Ishikawa (cell line): Measurements from ENCODE around the gene MYL4.

ENCODE experiments used
- CEBPB ChIP-seq: IDR thresholded peaks from 2 replicates; pipeline ENCODE4 v1.6.1; 2012
- CREB1 ChIP-seq: IDR thresholded peaks from 2 replicates; pipeline ENCODE4 v1.6.1; 2012; ENCODE audit warnings: low read depth
- EGR1 ChIP-seq: IDR thresholded peaks from 2 replicates; pipeline ENCODE4 v1.6.1; 2012
- EP300 ChIP-seq: IDR thresholded peaks from 2 replicates; pipeline ENCODE4 v1.6.1; 2012; ENCODE audit warnings: borderline replicate concordance
- FOXM1 ChIP-seq: IDR thresholded peaks from 2 replicates; pipeline ENCODE4 v1.6.1; 2012; ENCODE audit warnings: low read depth, borderline replicate concordance
- MAX ChIP-seq: IDR thresholded peaks from 2 replicates; pipeline ENCODE4 v1.6.1; 2012
- NFIC ChIP-seq: IDR thresholded peaks from 2 replicates; pipeline ENCODE4 v1.6.1; 2012
- RAD21 ChIP-seq: IDR thresholded peaks from 2 replicates; pipeline ENCODE4 v1.6.1; 2012; ENCODE audit warnings: low read depth
- REST ChIP-seq: IDR thresholded peaks from 2 replicates; pipeline ENCODE4 v1.6.1; 2012; ENCODE audit warnings: low read depth, mild to moderate bottlenecking
- TAF1 ChIP-seq: IDR thresholded peaks from 2 replicates; pipeline ENCODE4 v1.6.1; 2012; ENCODE audit warnings: low read depth, mild to moderate bottlenecking
- TCF12 ChIP-seq: IDR thresholded peaks from 2 replicates; pipeline ENCODE4 v1.6.1; 2012; ENCODE audit warnings: low read depth
- TEAD4 ChIP-seq: IDR thresholded peaks from 2 replicates; pipeline ENCODE4 v1.6.1; 2012
- USF1 ChIP-seq: IDR thresholded peaks from 2 replicates; pipeline ENCODE4 v1.6.1; 2012
- YY1 ChIP-seq: IDR thresholded peaks from 2 replicates; pipeline ENCODE4 v1.6.1; 2012; ENCODE audit warnings: low read depth
- ZBTB7A ChIP-seq: IDR thresholded peaks from 2 replicates; pipeline ENCODE4 v1.6.1; 2012; ENCODE audit warnings: low read depth

The MYL4 gene

GRCh38 chr17:47208744-47209488 lies at the start of gene MYL4:
Gene MYL4 (plus strand): TSS chr17:47209348. CDS start chr17:47209423, 75 bp downstream.
- TF ChIP-seq NFIC: no peak
- no peak for TF ChIP-seq USF1
- no peak for TF ChIP-seq FOXM1
- TF ChIP-seq EGR1: no peak
- no peak for TF ChIP-seq YY1
- TF ChIP-seq TEAD4: no peak
- TF ChIP-seq TCF12: no peak
- TF ChIP-seq MAX: no peak
- TF ChIP-seq RAD21: no peak
- no peak for TF ChIP-seq CEBPB
- no peak for TF ChIP-seq REST
- TF ChIP-seq TAF1: no peak
- TF ChIP-seq EP300: no peak

- no peak for TF ChIP-seq EGR1
- no peak for TF ChIP-seq FOXM1
- TF ChIP-seq RAD21: no peak
- TF ChIP-seq YY1: no peak
- TF ChIP-seq TCF12: no peak
- no peak for TF ChIP-seq NFIC
- TF ChIP-seq EP300: no peak
- TF ChIP-seq REST: no peak
- TF ChIP-seq MAX: no peak
- TF ChIP-seq CEBPB: no peak
- TF ChIP-seq CREB1: no peak
- TF ChIP-seq USF1: no peak
- TF ChIP-seq ZBTB7A: no peak
- no peak for TF ChIP-seq TEAD4
- TF ChIP-seq TAF1: no peak
Measured at GRCh38 chr17:47162013-47162622, 47.0 kb upstream of the MYL4 start.

- TF ChIP-seq MAX (no peak), FOXM1 (no peak), YY1 (no peak), REST (no peak), USF1 (no peak), ZBTB7A (no peak), TEAD4 (no peak), TAF1 (no peak), EGR1 (no peak), TCF12 (no peak), CEBPB (no peak), CREB1 (no peak), RAD21 (no peak), EP300 (no peak), NFIC (no peak)
Measured at GRCh38 chr17:47164263-47164662, 44.9 kb upstream of the MYL4 start.
